Measurements from ENCODE around the gene NUDT14.

NUDT14 gene

DNA sequence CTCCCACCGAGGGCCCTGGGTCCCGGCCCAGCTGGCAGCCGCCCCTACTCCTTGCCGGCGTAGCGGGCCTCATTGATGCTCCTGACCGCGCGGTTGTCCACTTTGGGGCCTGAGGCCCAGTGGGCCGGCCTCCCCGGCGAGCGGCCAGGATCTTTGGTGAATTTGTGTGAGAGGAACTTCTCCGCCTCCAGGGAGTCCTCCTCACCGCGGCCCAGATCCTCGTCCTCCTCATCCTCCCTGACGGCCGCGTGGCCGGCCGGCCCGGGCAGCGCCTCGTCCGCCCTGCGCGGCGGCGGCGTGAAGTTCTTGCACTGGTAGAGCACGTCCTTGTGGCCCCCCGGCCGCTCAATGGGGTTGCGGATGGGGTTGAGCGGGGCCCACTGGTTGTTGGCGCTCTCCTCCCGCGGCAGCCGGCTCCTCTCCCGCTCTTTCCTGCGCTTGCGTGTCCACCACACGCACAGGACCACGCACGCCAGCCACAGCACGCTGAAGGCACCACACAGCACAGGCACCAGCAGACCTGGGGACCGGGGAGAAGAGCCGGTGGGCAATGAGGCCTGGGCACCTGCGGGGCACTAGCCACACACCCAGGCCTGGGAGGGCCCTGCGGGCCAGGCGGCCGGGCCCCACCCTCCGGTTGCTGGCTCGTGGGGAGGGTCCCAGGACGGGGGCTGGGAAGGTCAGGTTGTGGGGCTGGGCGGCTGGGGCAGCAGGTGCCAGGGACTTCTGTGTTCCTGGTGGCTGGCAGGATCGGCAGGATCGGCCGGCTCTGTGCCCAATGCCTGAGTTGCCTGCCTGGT is 38.3 kb downstream of the NUDT14 start:
- no peak for TF ChIP-seq FOXP2 (optimal IDR thresholded peaks at IDR 0.05; ENCODE audit: borderline replicate concordance, extremely low read depth, extremely low read length, insufficient read depth)
- TF ChIP-seq TAF1 (IDR thresholded peaks at IDR 0.05; ENCODE audit: borderline replicate concordance, insufficient read depth, low read length): no peak
- TF ChIP-seq POLR2AphosphoS5 (IDR thresholded peaks at IDR 0.05; ENCODE audit: low read depth, low read length): no peak
- TF ChIP-seq, protein P1, sequence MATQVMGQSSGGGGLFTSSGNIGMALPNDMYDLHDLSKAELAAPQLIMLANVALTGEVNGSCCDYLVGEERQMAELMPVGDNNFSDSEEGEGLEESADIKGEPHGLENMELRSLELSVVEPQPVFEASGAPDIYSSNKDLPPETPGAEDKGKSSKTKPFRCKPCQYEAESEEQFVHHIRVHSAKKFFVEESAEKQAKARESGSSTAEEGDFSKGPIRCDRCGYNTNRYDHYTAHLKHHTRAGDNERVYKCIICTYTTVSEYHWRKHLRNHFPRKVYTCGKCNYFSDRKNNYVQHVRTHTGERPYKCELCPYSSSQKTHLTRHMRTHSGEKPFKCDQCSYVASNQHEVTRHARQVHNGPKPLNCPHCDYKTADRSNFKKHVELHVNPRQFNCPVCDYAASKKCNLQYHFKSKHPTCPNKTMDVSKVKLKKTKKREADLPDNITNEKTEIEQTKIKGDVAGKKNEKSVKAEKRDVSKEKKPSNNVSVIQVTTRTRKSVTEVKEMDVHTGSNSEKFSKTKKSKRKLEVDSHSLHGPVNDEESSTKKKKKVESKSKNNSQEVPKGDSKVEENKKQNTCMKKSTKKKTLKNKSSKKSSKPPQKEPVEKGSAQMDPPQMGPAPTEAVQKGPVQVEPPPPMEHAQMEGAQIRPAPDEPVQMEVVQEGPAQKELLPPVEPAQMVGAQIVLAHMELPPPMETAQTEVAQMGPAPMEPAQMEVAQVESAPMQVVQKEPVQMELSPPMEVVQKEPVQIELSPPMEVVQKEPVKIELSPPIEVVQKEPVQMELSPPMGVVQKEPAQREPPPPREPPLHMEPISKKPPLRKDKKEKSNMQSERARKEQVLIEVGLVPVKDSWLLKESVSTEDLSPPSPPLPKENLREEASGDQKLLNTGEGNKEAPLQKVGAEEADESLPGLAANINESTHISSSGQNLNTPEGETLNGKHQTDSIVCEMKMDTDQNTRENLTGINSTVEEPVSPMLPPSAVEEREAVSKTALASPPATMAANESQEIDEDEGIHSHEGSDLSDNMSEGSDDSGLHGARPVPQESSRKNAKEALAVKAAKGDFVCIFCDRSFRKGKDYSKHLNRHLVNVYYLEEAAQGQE (IDR thresholded peaks at IDR 0.05; ENCODE audit: insufficient read depth in 1 of 2, low read depth in 2 of 2, low read length in 2 of 2): no peak
- no peak for TF ChIP-seq SIN3A (IDR thresholded peaks at IDR 0.05; ENCODE audit: borderline replicate concordance, insufficient read depth, low read length)

DNA sequence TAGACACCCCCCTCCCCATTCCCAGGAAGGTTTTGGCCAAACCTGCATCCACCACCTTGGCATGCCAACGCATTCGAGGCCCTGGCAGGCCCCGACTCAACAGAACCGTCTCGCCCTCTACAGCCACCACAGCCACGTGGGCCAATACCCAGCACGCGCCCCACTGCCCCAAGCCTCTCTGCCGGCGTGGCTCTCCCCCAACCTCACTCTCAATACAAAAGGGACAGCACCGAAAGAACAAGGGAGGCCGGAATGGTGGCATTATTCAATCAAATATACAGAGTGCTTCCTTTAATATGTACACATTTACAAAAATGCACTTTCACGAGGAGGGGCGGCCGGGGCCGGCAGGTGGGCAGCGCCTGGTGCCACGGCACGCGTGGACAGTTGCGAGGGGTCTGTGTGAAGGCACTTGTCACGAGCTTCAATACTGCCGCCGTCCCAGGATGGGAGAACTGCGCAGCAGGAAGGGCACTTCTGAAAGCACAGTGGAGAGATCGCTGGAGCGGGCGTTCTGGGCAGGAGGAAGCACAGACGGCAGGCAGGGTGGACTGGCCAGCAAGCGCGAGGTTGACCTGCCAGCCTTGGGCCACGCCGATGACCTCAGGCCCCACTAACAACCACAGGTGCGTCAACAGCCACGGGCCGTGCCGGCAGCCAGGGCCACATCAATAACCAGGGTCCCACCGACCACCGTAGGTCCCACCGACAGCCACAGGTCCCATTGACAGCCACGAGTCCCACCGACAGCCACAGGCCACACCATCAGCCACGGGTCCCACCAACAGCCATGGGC is 39.4 kb downstream of the NUDT14 start:
- no peak for TF ChIP-seq SIN3A (IDR thresholded peaks at IDR 0.05; ENCODE audit: borderline replicate concordance, insufficient read depth, low read length)
- TF ChIP-seq POLR2AphosphoS5 (IDR thresholded peaks at IDR 0.05; ENCODE audit: low read depth, low read length): no peak
- no peak for TF ChIP-seq TAF1 (IDR thresholded peaks at IDR 0.05; ENCODE audit: borderline replicate concordance, insufficient read depth, low read length)
- TF ChIP-seq, protein P1 (IDR thresholded peaks at IDR 0.05; ENCODE audit: insufficient read depth in 1 of 2, low read depth in 2 of 2, low read length in 2 of 2): no peak
- no peak for TF ChIP-seq FOXP2 (optimal IDR thresholded peaks at IDR 0.05; ENCODE audit: borderline replicate concordance, extremely low read depth, extremely low read length, insufficient read depth)

DNA sequence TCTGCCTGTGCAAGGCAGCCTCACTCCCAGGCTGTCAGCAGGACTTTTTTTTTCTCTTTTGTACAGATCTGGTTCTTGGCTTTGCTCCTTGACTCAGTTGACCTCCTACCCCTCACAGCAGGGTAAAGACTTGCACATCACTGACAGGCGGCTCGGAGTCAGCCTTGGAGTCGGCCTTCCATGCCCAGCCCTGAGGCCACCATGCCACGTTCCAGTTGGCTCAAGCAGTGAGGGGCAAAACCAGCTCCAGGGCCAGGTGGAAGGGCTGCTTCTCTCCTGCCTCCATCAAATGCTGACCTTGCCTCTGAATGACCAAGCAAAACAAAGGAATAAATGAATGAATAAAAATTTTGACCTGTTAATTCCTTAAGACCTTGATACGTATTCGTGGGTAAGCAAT is 40.1 kb downstream of the NUDT14 start:
- TF ChIP-seq POLR2AphosphoS5 (IDR thresholded peaks at IDR 0.05; ENCODE audit: low read depth, low read length) (no peak), FOXP2 (optimal IDR thresholded peaks at IDR 0.05; ENCODE audit: borderline replicate concordance, extremely low read depth, extremely low read length, insufficient read depth) (no peak), SIN3A (IDR thresholded peaks at IDR 0.05; ENCODE audit: borderline replicate concordance, insufficient read depth, low read length) (no peak), TAF1 (IDR thresholded peaks at IDR 0.05; ENCODE audit: borderline replicate concordance, insufficient read depth, low read length) (no peak)
- TF ChIP-seq, protein P1 (IDR thresholded peaks at IDR 0.05; ENCODE audit: insufficient read depth in 1 of 2, low read depth in 2 of 2, low read length in 2 of 2): no peak

DNA sequence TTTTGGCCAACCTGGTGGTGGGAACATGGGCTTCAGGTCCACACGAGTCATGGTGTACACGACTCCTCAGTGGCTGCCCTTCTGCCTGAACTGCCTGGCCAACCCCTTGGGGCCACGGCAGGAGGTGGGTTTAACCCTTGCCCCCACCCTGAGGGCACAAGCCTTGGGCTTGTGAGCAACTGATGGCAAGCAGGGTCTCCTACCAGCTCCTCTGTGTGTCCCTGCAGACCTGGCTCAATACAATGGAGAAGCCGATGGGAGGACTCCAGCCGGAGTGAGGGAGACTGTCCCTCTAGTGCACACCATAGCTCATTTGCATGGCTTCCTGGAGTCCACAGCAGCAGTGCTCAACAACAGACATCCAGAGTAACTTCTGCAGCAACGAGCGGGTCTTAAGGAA is 40.5 kb downstream of the NUDT14 start:
- TF ChIP-seq SIN3A (IDR thresholded peaks at IDR 0.05; ENCODE audit: borderline replicate concordance, insufficient read depth, low read length) (no peak), POLR2AphosphoS5 (IDR thresholded peaks at IDR 0.05; ENCODE audit: low read depth, low read length) (no peak)

DNA sequence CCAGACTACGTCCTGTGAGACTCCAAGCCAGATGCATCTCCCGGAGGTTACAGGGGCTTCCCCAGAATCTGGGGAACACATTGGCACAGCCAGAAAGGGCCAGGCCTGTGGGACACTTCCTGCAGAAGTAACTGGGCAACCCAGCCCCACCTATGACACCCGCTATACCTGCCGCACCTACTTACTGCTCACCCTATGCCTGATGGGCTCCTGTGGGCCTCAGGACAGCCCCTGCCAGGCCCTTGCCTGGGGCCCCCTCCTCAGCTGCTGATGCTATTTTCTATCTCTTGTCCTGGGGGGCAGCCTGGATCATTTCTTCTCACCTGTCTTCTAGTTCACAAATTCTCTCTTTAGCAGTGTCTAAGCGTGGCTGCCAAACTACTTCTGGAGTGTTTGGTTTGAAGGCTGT is 41.3 kb downstream of the NUDT14 start:
- TF ChIP-seq SIN3A (IDR thresholded peaks at IDR 0.05; ENCODE audit: borderline replicate concordance, insufficient read depth, low read length) (no peak), TAF1 (IDR thresholded peaks at IDR 0.05; ENCODE audit: borderline replicate concordance, insufficient read depth, low read length) (no peak), FOXP2 (optimal IDR thresholded peaks at IDR 0.05; ENCODE audit: borderline replicate concordance, extremely low read depth, extremely low read length, insufficient read depth) (no peak), POLR2AphosphoS5 (IDR thresholded peaks at IDR 0.05; ENCODE audit: low read depth, low read length) (no peak)
- TF ChIP-seq, protein P1 (IDR thresholded peaks at IDR 0.05; ENCODE audit: insufficient read depth in 1 of 2, low read depth in 2 of 2, low read length in 2 of 2): no peak

All from PFSK-1 (cell line).